Measurements from ENCODE around the gene SSR4. TPM values are rescaled to one million over a fixed set of nuclear protein-coding genes. Genes with fewer than 3 reads are reported as not detected.

The SSR4 gene
- total and polyA plus RNA-seq, 2 of the 8 experiments (the other 6 are each of a cell fraction or from before 2014, with no cell fraction given) = 168 to 642 TPM

- TF ChIP-seq CHD7 (IDR thresholded peaks at IDR 0.05; ENCODE audit: insufficient replicate concordance, low read length) = no peak
- no peak for TF ChIP-seq KDM1A (IDR thresholded peaks at IDR 0.05; ENCODE audit: borderline replicate concordance, low read length)
Measured at GRCh38 chrX:153819384-153820040, 25.0 kb downstream of the SSR4 start (continued).

Data from H1 (cell line).